Suprapubic skin (tissue), 4 donors: Measurements from ENCODE around the gene TET1.

Source experiments
- EP300 ChIP-seq: sonication (generic); formaldehyde crosslinking; IDR thresholded peaks from one replicate; pipeline ENCODE4 v1.6.1; 2017; ENCODE audit warnings: antibody characterized with exemption
- POLR2AphosphoS5 ChIP-seq, 3 donors: sonication (generic); formaldehyde crosslinking; IDR thresholded peaks; one replicate each; pipeline ENCODE4 v1.6.1; 2017; ENCODE audit warnings: antibody characterized with exemption in 3 of 3
- TF ChIP-seq, protein P1 (sequence below), 2 donors: fragments of 200-600 bp in 1 of 2; fragments of 450-650 bp in 1 of 2; sonication (generic) in 1 of 2; IDR thresholded peaks; one replicate each; pipeline ENCODE4 v1.5.1; 2016 to 2019; ENCODE audit warnings: antibody characterized with exemption in 2 of 2, mild to moderate bottlenecking in 1 of 2, moderate library complexity in 1 of 2

DNA sequence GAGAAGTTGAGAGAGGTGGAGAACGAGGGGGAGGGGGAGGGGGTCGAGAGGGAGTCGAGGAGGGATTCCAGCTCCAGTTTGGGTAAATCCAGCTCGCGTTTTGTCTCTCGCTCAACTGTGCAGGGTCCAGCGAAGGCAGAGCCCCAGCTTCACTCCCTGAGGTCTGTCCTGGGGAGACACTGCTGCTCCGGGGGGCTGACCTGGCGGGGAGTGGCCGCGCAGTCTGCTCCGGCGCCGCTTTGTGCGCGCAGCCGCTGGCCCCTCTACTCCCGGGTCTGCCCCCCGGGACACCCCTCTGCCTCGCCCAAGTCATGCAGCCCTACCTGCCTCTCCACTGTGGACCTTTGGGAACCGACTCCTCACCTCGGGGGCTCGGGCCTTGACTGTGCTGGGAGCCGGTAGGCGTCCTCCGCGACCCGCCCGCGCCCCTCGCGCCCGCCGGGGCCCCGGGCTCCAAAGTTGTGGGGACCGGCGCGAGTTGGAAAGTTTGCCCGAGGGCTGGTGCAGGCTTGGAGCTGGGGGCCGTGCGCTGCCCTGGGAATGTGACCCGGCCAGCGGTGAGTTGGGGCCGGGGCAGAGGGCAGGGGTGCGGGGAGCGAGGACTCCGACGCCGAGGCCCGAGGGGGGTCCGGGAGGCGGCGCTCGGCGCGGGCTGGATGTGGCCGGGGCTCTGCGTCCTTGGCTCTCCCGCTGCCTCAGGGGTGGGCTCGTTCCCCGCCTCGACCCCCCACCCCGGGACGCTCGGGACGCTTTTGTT is at the start of gene TET1:
- TF ChIP-seq POLR2AphosphoS5 (IDR thresholded peaks at IDR 0.05) (no peak), EP300 (no peak)
- TF ChIP-seq, protein P1, sequence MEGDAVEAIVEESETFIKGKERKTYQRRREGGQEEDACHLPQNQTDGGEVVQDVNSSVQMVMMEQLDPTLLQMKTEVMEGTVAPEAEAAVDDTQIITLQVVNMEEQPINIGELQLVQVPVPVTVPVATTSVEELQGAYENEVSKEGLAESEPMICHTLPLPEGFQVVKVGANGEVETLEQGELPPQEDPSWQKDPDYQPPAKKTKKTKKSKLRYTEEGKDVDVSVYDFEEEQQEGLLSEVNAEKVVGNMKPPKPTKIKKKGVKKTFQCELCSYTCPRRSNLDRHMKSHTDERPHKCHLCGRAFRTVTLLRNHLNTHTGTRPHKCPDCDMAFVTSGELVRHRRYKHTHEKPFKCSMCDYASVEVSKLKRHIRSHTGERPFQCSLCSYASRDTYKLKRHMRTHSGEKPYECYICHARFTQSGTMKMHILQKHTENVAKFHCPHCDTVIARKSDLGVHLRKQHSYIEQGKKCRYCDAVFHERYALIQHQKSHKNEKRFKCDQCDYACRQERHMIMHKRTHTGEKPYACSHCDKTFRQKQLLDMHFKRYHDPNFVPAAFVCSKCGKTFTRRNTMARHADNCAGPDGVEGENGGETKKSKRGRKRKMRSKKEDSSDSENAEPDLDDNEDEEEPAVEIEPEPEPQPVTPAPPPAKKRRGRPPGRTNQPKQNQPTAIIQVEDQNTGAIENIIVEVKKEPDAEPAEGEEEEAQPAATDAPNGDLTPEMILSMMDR (IDR thresholded peaks at IDR 0.05), result no peak
